ENCODE data around the gene DSCAML1. TPM values are rescaled to one million over a fixed set of nuclear protein-coding genes. Genes with fewer than 3 reads are reported as not detected.

DSCAML1 gene
- total and polyA plus RNA-seq, 2 donors: 0.32 to 0.47 TPM

DNA sequence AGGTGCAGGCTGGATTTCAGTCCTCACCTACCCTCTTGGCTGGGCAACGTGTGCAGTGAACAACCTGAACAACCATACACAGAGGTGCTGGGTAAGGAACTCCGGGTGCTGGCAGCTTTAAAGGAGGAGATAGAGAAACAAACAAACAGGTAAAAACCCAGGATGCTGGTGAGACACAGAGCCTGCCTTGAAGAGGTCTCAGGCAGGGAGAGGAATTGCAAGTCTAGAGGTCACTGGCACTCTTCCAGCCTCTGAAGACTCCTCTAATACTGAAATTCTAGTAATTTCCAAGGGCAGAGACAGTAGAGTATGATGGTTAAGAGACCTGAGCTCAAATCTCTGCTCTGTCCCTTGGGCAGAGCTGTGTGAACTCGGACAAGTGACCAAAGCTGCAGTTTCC, 276.8 kb downstream of the DSCAML1 start:
- H3K9me3 ChIP-seq (ENCODE audit: control insufficient read depth in 2 of 2, insufficient read depth in 1 of 2, low read length in 1 of 2): no peaks in the 10 kb centered on the region
- H3K36me3 ChIP-seq (ENCODE audit: control insufficient read depth in 2 of 2, insufficient read depth in 2 of 2, low read length in 1 of 2): no peaks in the 10 kb centered on the region
- H3K27me3 ChIP-seq (ENCODE audit: control insufficient read depth in 2 of 2, insufficient read depth in 1 of 2, low read length in 1 of 2): no peaks in the 10 kb centered on the region
- no peak overlapping the region for H3K27ac ChIP-seq (ENCODE audit: low read depth in 1 of 2, low read length in 1 of 2)
- no peaks in the 10 kb centered on the region for H3K4me1 ChIP-seq (ENCODE audit: control insufficient read depth in 2 of 2, insufficient read depth in 2 of 2, low read length in 2 of 2)
- WGBS: 96% methylated on average over 3 of the region's 3 CpGs
- no peak overlapping the region for H3K4me3 ChIP-seq (ENCODE audit: low read length in 2 of 2)
- no peak for DNase-seq (ENCODE audit: low read depth in 6 of 9, low spot score in 9 of 9)

DNA sequence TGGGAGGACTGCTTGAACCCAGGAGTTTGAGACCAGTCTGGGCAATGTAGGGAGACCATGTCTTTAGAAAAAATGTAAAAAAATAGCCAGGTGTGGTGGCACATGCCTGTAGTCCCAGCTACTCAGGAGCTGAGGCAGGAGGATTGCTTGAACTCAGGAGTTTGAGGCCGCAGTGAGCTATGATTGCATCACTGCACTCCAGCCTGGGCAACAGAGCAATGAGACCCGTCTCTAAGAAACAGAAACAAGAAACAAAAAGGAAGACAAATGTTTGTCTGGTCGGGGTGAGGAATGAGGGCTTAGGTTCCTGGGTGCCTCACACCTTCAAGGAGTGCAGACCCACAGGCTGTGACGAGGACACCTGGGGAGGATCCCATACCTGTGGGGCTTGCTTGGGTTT, 277.4 kb downstream of the DSCAML1 start:
- 93% methylated on average over 4 of the region's 4 CpGs for WGBS
- Histone ChIP-seq H3K36me3 (ENCODE audit: control insufficient read depth in 2 of 2, insufficient read depth in 2 of 2, low read length in 1 of 2) (no peaks in the 10 kb centered on the region), H3K4me3 (ENCODE audit: low read length in 2 of 2) (no peak overlapping the region), H3K4me1 (ENCODE audit: control insufficient read depth in 2 of 2, insufficient read depth in 2 of 2, low read length in 2 of 2) (no peaks in the 10 kb centered on the region), H3K9me3 (ENCODE audit: control insufficient read depth in 2 of 2, insufficient read depth in 1 of 2, low read length in 1 of 2) (no peaks in the 10 kb centered on the region), H3K27me3 (ENCODE audit: control insufficient read depth in 2 of 2, insufficient read depth in 1 of 2, low read length in 1 of 2) (no peaks in the 10 kb centered on the region), H3K27ac (ENCODE audit: low read depth in 1 of 2, low read length in 1 of 2) (no peak overlapping the region)
- DNase-seq (ENCODE audit: low read depth in 6 of 9, low spot score in 9 of 9): no peak

DNA sequence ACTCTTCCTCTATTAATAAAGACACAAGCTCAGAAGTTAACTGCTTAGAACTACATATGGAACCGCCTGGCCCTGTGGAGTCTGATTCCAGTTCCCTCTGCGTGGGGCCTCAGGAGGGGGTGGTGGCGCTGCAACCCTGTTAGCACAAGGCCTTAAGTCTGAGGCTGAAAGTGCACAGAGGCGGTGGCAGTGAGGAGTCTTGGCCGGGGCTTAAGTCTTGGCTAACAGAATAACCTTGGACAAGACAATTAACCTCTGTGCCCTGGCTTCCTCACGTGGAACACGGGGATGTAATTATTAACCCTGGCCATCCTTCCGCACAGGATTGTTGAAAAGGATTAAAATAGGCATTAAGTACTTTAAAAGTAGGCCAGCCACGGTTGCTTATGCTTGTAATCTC, 277.8 kb downstream of the DSCAML1 start:
- DNase-seq (ENCODE audit: low read depth in 6 of 9, low spot score in 9 of 9): no peak
- H3K9me3 ChIP-seq (ENCODE audit: control insufficient read depth in 2 of 2, insufficient read depth in 1 of 2, low read length in 1 of 2): no peaks in the 10 kb centered on the region
- H3K4me3 ChIP-seq (ENCODE audit: low read length in 2 of 2): no peak overlapping the region

DNA sequence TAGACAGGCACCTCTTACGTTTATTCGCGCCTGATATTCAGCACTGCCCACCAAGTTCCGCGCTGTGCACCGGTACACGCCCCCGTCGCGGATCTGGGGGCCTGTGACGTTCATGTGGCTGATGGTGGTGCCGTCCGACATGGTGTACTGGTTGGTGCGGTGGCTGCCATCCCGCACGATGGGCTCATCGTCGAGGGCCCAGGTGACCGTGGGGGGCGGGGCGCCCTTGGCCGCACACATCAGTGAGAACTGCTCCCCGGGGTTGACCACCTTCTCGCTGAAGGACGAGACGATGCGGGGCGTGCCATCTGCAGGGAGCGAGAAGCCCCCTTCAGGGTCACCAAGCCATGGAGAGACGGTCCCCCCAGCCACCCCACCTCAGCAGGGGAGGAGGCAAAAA, 278.6 kb downstream of the DSCAML1 start:
- no peak overlapping the region for H3K4me3 ChIP-seq (ENCODE audit: low read length in 2 of 2)
- H3K9me3 ChIP-seq (ENCODE audit: control insufficient read depth in 2 of 2, insufficient read depth in 1 of 2, low read length in 1 of 2): no peaks in the 10 kb centered on the region
- no peak overlapping the region for H3K27ac ChIP-seq (ENCODE audit: low read depth in 1 of 2, low read length in 1 of 2)
- H3K36me3 ChIP-seq (ENCODE audit: control insufficient read depth in 2 of 2, insufficient read depth in 2 of 2, low read length in 1 of 2): no peaks in the 10 kb centered on the region
- no peak for DNase-seq (ENCODE audit: low read depth in 6 of 9, low spot score in 9 of 9)
- WGBS: 97% methylated on average over 30 of the region's 30 CpGs
- H3K27me3 ChIP-seq (ENCODE audit: control insufficient read depth in 2 of 2, insufficient read depth in 1 of 2, low read length in 1 of 2): no peaks in the 10 kb centered on the region
- H3K4me1 ChIP-seq (ENCODE audit: control insufficient read depth in 2 of 2, insufficient read depth in 2 of 2, low read length in 2 of 2): no peaks in the 10 kb centered on the region

More for the DNA sequence above, 277.8 kb downstream of the DSCAML1 start:
- Histone ChIP-seq H3K27me3 (ENCODE audit: control insufficient read depth in 2 of 2, insufficient read depth in 1 of 2, low read length in 1 of 2) (no peaks in the 10 kb centered on the region), H3K4me1 (ENCODE audit: control insufficient read depth in 2 of 2, insufficient read depth in 2 of 2, low read length in 2 of 2) (no peaks in the 10 kb centered on the region), H3K27ac (ENCODE audit: low read depth in 1 of 2, low read length in 1 of 2) (no peak overlapping the region), H3K36me3 (ENCODE audit: control insufficient read depth in 2 of 2, insufficient read depth in 2 of 2, low read length in 1 of 2) (no peaks in the 10 kb centered on the region)
- WGBS: 92% methylated on average over 9 of the region's 9 CpGs

DNA sequence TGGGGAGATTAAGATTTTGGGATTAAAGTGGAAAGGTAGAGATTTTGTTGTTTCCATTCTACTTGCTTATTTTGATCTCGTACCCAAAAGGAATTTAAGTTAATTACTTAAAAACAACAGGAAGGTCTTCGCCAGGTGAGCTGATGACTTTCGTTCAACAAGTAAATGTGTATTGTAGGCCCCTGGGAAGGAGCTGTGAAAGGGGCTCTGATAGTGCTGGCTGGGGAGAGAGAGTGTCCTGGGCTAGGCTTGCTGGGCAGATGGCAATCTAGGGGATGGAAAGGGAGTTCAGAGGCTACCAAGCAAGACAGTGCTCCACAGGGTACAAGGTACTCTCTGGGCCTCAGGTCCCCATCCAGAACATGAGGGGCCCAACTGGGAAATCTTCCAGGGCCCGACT, 279.9 kb downstream of the DSCAML1 start:
- no peaks in the 10 kb centered on the region for H3K36me3 ChIP-seq (ENCODE audit: control insufficient read depth in 2 of 2, insufficient read depth in 2 of 2, low read length in 1 of 2)
- H3K27me3 ChIP-seq (ENCODE audit: control insufficient read depth in 2 of 2, insufficient read depth in 1 of 2, low read length in 1 of 2): no peaks in the 10 kb centered on the region
- 95% methylated on average over 4 of the region's 4 CpGs for whole genome bisulfite sequencing
- H3K9me3 ChIP-seq (ENCODE audit: control insufficient read depth in 2 of 2, insufficient read depth in 1 of 2, low read length in 1 of 2): no peaks in the 10 kb centered on the region
- peaks cover 0 to 1% of the 10 kb centered on the region in 2 donors for H3K4me1 ChIP-seq (ENCODE audit: control insufficient read depth in 2 of 2, insufficient read depth in 2 of 2, low read length in 2 of 2)
- no peak overlapping the region for H3K4me3 ChIP-seq (ENCODE audit: low read length in 2 of 2)
- DNase-seq (ENCODE audit: low read depth in 6 of 9, low spot score in 9 of 9): no peak
- no peak overlapping the region for H3K27ac ChIP-seq (ENCODE audit: low read depth in 1 of 2, low read length in 1 of 2)

DNA sequence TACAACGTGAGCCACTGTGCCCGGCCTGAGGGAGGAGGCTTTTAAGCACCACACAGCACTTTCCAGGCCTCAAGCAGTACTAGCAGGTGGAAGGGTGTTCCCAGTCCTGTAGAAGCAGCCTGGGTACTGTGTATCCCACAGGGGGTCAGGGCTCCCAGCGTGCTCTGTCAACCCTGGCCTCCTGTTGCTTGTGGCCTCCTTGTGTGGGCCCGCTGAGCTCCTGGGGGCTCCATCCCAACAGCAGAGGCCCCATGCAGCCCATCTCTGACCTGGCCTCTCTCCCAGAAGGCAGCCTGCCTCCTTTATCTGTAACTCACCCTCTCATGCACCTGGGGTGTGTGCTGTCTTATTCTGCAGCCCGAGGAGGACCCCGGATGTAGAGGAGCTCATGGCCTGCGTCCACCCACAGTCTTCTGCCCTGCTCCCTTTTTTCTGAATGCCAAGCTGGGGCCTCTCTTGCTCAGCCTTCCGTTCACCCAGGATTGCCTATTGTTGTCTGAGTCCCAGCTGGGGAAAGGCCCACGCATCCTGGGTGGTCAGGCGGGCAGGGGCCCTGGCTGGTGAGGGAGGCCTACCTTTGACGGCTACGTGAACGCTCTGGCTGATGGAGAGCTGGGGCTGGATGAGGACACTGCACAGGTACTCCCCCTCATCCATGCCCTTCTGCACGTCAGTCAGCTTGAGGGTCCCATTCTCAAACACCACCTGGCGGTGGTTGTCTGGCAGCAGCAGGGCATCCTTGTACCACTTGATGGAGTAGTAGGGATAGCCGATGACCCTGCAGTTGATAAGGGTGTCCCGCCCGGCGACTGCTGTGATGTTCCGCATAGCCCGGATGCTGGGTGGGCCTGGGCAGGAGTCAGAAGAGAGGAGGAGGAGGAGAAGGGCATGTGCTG, 280.9 kb downstream of the DSCAML1 start:
- no peaks in the 10 kb centered on the region for H3K27me3 ChIP-seq (ENCODE audit: control insufficient read depth in 2 of 2, insufficient read depth in 1 of 2, low read length in 1 of 2)
- H3K27ac ChIP-seq (ENCODE audit: low read depth in 1 of 2, low read length in 1 of 2): no peak overlapping the region
- H3K9me3 ChIP-seq (ENCODE audit: control insufficient read depth in 2 of 2, insufficient read depth in 1 of 2, low read length in 1 of 2): no peaks in the 10 kb centered on the region
- 97% methylated on average over 21 of the region's 21 CpGs for WGBS
- peaks cover 0 to 2% of the 10 kb centered on the region in 2 donors for H3K4me1 ChIP-seq (ENCODE audit: control insufficient read depth in 2 of 2, insufficient read depth in 2 of 2, low read length in 2 of 2)
- no peak overlapping the region for H3K4me3 ChIP-seq (ENCODE audit: low read length in 2 of 2)
- DNase-seq (ENCODE audit: low read depth in 6 of 9, low spot score in 9 of 9): no peak
- H3K36me3 ChIP-seq (ENCODE audit: control insufficient read depth in 2 of 2, insufficient read depth in 2 of 2, low read length in 1 of 2): no peaks in the 10 kb centered on the region

DNA sequence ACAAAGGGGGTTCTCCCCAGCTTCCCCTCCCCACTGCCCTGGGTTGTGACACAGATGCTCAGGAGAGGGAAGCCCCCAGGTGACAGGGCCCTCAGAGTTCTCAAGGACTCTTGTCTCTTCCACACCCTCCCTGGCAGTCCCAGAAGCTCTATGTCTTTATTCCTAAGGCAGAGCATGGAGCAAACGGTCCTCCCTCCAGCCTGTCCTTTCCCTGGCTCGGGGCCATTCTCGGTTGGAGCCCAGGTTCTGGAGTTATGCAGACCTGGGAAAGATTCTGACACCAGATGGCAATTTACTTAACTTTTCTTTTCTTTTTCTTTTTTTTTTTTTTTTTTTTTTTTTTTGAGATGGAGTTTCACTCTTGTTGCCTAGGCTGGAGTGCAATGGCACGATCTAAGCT, 282.8 kb downstream of the DSCAML1 start:
- DNase-seq (ENCODE audit: low read depth in 6 of 9, low spot score in 9 of 9): no peak
- Histone ChIP-seq H3K4me1 (ENCODE audit: control insufficient read depth in 2 of 2, insufficient read depth in 2 of 2, low read length in 2 of 2) (peaks cover 0 to 2% of the 10 kb centered on the region in 2 donors), H3K4me3 (ENCODE audit: low read length in 2 of 2) (no peak overlapping the region), H3K36me3 (ENCODE audit: control insufficient read depth in 2 of 2, insufficient read depth in 2 of 2, low read length in 1 of 2) (no peaks in the 10 kb centered on the region), H3K9me3 (ENCODE audit: control insufficient read depth in 2 of 2, insufficient read depth in 1 of 2, low read length in 1 of 2) (no peaks in the 10 kb centered on the region), H3K27ac (ENCODE audit: low read depth in 1 of 2, low read length in 1 of 2) (no peak overlapping the region), H3K27me3 (ENCODE audit: control insufficient read depth in 2 of 2, insufficient read depth in 1 of 2, low read length in 1 of 2) (peaks cover 0 to 2% of the 10 kb centered on the region in 2 donors)
- 98% methylated on average over 4 of the region's 4 CpGs for WGBS

DNA sequence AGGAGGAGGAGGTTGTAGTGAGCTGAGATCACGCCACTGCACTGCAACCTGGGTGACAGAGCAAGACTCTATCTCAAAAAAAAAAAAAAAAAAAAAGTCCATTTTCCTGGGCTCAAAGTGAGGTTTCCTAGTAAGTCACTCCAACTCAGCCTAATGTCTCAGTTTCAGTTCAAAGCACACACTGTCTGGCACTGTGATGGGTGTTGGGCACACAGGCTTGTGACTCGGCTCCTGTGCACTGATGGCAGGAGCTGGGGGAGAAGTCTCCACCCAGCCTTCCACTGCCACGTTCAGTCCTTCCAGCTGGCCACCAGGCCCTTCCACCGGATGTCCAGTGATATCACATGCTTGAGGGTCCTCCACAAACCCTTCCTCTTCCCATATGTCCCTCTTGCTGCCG, 283.4 kb downstream of the DSCAML1 start:
- DNase-seq (ENCODE audit: low read depth in 6 of 9, low spot score in 9 of 9): no peak
- H3K9me3 ChIP-seq (ENCODE audit: control insufficient read depth in 2 of 2, insufficient read depth in 1 of 2, low read length in 1 of 2): no peaks in the 10 kb centered on the region
- H3K4me3 ChIP-seq (ENCODE audit: low read length in 2 of 2): no peak overlapping the region
- peaks cover 0 to 2% of the 10 kb centered on the region in 2 donors for H3K27me3 ChIP-seq (ENCODE audit: control insufficient read depth in 2 of 2, insufficient read depth in 1 of 2, low read length in 1 of 2)
- H3K4me1 ChIP-seq (ENCODE audit: control insufficient read depth in 2 of 2, insufficient read depth in 2 of 2, low read length in 2 of 2): peaks cover 0 to 2% of the 10 kb centered on the region in 2 donors
- H3K36me3 ChIP-seq (ENCODE audit: control insufficient read depth in 2 of 2, insufficient read depth in 2 of 2, low read length in 1 of 2): no peaks in the 10 kb centered on the region
- H3K27ac ChIP-seq (ENCODE audit: low read depth in 1 of 2, low read length in 1 of 2): no peak overlapping the region
- 75% methylated on average over 5 of the region's 5 CpGs for whole genome bisulfite sequencing

DNA sequence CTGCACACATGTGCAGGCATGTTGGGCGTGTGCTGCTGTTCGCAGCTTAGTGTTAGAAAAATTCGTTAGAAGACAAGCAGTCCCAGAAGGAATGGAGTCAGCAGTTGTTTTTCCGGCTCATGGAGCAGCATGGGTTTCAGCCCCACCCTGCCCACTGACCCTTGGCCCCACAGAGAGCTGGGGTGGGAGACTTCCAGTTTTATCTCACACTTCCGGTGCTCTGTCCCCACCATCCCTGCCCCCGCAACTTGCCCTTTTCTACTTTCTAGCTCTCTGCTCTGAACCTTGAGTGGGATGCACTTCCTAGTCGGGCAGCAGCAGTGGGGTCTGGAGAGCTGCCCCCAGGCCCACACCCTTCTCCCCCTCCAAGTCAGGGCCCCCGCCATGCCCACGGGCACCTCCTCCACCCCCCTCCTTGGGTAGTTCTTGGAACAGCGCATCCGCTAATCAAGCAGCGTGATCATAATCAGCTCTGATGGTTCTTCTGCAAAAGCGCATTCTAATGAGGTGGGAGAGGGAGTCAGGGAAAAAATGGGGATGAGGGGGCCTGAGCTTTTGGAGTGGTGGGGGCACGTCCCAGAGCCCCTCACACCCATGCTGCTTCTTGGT, 285.0 kb downstream of the DSCAML1 start:
- Histone ChIP-seq H3K36me3 (ENCODE audit: control insufficient read depth in 2 of 2, insufficient read depth in 2 of 2, low read length in 1 of 2) (no peaks in the 10 kb centered on the region), H3K27me3 (ENCODE audit: control insufficient read depth in 2 of 2, insufficient read depth in 1 of 2, low read length in 1 of 2) (peaks cover 0 to 2% of the 10 kb centered on the region in 2 donors), H3K4me3 (ENCODE audit: low read length in 2 of 2) (no peak overlapping the region), H3K27ac (ENCODE audit: low read depth in 1 of 2, low read length in 1 of 2) (no peak overlapping the region), H3K4me1 (ENCODE audit: control insufficient read depth in 2 of 2, insufficient read depth in 2 of 2, low read length in 2 of 2) (peaks cover 0 to 2% of the 10 kb centered on the region in 2 donors), H3K9me3 (ENCODE audit: control insufficient read depth in 2 of 2, insufficient read depth in 1 of 2, low read length in 1 of 2) (no peaks in the 10 kb centered on the region)
- DNase-seq (ENCODE audit: low read depth in 6 of 9, low spot score in 9 of 9): no peak
- WGBS: 84% methylated on average over 14 of the region's 14 CpGs

Measured in thymus (tissue), 11 donors.